ENCODE results near the gene TSPOAP1. TPM values are rescaled to one million over a fixed set of nuclear protein-coding genes. Genes with fewer than 3 reads are reported as not detected.

Gene TSPOAP1
- total and polyA plus RNA-seq, 2 of the 13 experiments (the other 11 are each of a cell fraction or from before 2014, with no cell fraction given), result not detected

GRCh38 chr17:58265271-58265670, 63.3 kb downstream of the TSPOAP1 start:
- DNase-seq (ENCODE audit: low spot score) (no peak), ATAC-seq (no peak), FAIRE-seq (no peak)
- H2AFZ ChIP-seq (ENCODE audit: low read length), result no peak overlapping the region
- H4K20me1 ChIP-seq (ENCODE audit: insufficient read depth, low read length), result no peaks in the 10 kb centered on the region
- peaks cover 3 to 47% of the 10 kb centered on the region in 2 experiments; a peak in 4 of 5 replicates for H3K27me3 ChIP-seq (ENCODE audit: control insufficient read depth in 1 of 2, insufficient read depth in 2 of 2, low read length in 2 of 2)
- intact Hi-C loops (cut with micrococcal nuclease; ENCODE audit: unreplicated experiment) (no loop called here), in situ Hi-C loops (cut with HindIII; ENCODE audit: extremely low pct_ligation_motif_present, low pct_unique_long_range_greater_than_20kb) (no loop called here)
- no peaks in the 10 kb centered on the region for H3K79me2 ChIP-seq (ENCODE audit: insufficient read depth, low read length)
- no TSS peak for BruUV-seq (replicated peaks)
- no peak overlapping the region for H3K9ac ChIP-seq (ENCODE audit: insufficient read depth, low read depth, low read length)
- WGBS (ENCODE audit: low lambda C conversion rate), result 20% methylated on average over 4 of the region's 4 CpGs
- H3K4me3 ChIP-seq (replicated peaks in 1 of 3; ENCODE audit: insufficient read depth in 1 of 3, low read depth in 2 of 3, low read length in 3 of 3), result no peak overlapping the region
- H3K4me1 ChIP-seq (ENCODE audit: insufficient read depth, low read length), result no peaks in the 10 kb centered on the region
- ChIA-PET POLR2A (no interaction called here), CTCF (ENCODE audit: low intra/inter-chr PET ratio, low total read pairs) (no interaction called here)
- no peak overlapping the region for H3K27ac ChIP-seq (ENCODE audit: extremely low read length, insufficient read depth, low read length)
- H3K4me2 ChIP-seq (ENCODE audit: low read depth, low read length), result no peak overlapping the region
- H3K36me3 ChIP-seq (replicated peaks in 1 of 2; ENCODE audit: control insufficient read depth in 1 of 2, insufficient read depth in 2 of 2, low read length in 2 of 2), result no peaks in the 10 kb centered on the region
- H3K9me3 ChIP-seq (ENCODE audit: low read length), result no peaks in the 10 kb centered on the region
- no peak for TF ChIP-seq PRDM15 (CRISPR knock-in tag; IDR thresholded peaks at IDR 0.05)
- no peak for TF ChIP-seq MATR3 (CRISPR knock-in tag; IDR thresholded peaks at IDR 0.05)
- no peak for TF ChIP-seq MEIS2 (CRISPR knock-in tag; IDR thresholded peaks at IDR 0.05)
- TF ChIP-seq ARID3A (IDR thresholded peaks at IDR 0.05; ENCODE audit: low read depth, low read length), result no peak
- TF ChIP-seq ZNF251 (CRISPR knock-in tag; IDR thresholded peaks at IDR 0.05), result no peak
- no peak for TF ChIP-seq NR2F2 (IDR thresholded peaks at IDR 0.05; ENCODE audit: borderline replicate concordance, low read depth)
- no peak for TF ChIP-seq TOE1 (CRISPR knock-in tag; IDR thresholded peaks at IDR 0.05)
- no peak for TF ChIP-seq ZNF605 (CRISPR knock-in tag; IDR thresholded peaks at IDR 0.05)
- TF ChIP-seq RFXAP (CRISPR knock-in tag; IDR thresholded peaks at IDR 0.05; ENCODE audit: borderline replicate concordance), result no peak
- TF ChIP-seq AKNA (CRISPR knock-in tag; IDR thresholded peaks at IDR 0.05; ENCODE audit: borderline replicate concordance), result no peak
- TF ChIP-seq MXI1 (IDR thresholded peaks at IDR 0.05; ENCODE audit: borderline replicate concordance, low read depth, low read length), result no peak
- no peak for TF ChIP-seq ZNF136 (CRISPR knock-in tag; IDR thresholded peaks at IDR 0.05; ENCODE audit: low read depth)
- TF ChIP-seq ZNF674 (CRISPR knock-in tag; IDR thresholded peaks at IDR 0.05; ENCODE audit: low read depth), result no peak
- TF ChIP-seq ZGPAT (CRISPR knock-in tag; IDR thresholded peaks at IDR 0.05), result no peak

All from HepG2 (cell line).